ENCODE data around the gene SMCO1. TPM values are rescaled to one million over a fixed set of nuclear protein-coding genes. Genes with fewer than 3 reads are reported as not detected.

Gene SMCO1
- total and polyA plus RNA-seq, 2 donors (not counting 3 experiments of a cell fraction or from before 2014, with no cell fraction given) = not detected

DNA sequence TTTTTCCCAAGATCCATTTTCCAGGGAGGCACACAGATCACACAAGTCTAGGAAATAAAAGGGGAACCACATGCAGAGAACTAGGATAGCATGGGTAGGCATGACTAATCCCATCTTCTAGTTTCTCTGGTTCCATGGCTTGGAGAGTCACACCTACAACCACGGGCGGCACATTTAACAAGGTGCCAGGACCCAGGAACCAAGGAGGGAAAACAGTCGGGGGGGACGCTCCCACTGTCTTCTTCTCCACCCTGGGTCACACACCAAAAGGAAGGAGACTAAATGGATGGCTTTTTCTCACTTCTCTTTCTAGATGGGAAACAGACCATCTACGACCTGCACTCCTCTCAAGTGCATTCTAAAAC lies 4.6 kb upstream of the SMCO1 start:
- DNase-seq (ENCODE audit: low read depth, low spot score) (no peak), FAIRE-seq (no peak)
- Histone ChIP-seq H3K4me1 (ENCODE audit: control insufficient read depth, extremely low read depth, insufficient read depth, low read length) (no peaks in the 10 kb centered on the region), H3K4me3 (replicated peaks in 1 of 3; ENCODE audit: insufficient read depth in 1 of 3, low read depth in 1 of 3, low read length in 3 of 3) (no peak overlapping the region), H3K27ac (ENCODE audit: insufficient read depth, low read depth, low read length) (no peak overlapping the region), H3K9ac (replicated peaks; ENCODE audit: extremely low read depth, insufficient read depth, low read length) (no peak overlapping the region), H3K9me1 (replicated peaks; ENCODE audit: control insufficient read depth, extremely low read depth, insufficient read depth, low read length) (no peaks in the 10 kb centered on the region), H3K36me3 (ENCODE audit: control insufficient read depth in 2 of 2, extremely low read depth in 1 of 2, insufficient read depth in 2 of 2, low read length in 2 of 2) (no peaks in the 10 kb centered on the region), H3K4me2 (ENCODE audit: insufficient read depth, low read length) (no peak overlapping the region), H3K9me3 (replicated peaks; ENCODE audit: control insufficient read depth, insufficient read depth, low read length) (no peaks in the 10 kb centered on the region), H2AFZ (ENCODE audit: low read depth, low read length) (no peak overlapping the region), H3K27me3 (ENCODE audit: control insufficient read depth in 2 of 2, insufficient read depth in 2 of 2, low read length in 2 of 2) (no peaks in the 10 kb centered on the region), H4K20me1 (replicated peaks; ENCODE audit: control insufficient read depth, extremely low read depth, insufficient read depth, low read length) (no peaks in the 10 kb centered on the region), H3K79me2 (ENCODE audit: control insufficient read depth, insufficient read depth, low read length) (no peaks in the 10 kb centered on the region)
- CTCF ChIA-PET = interaction anchor here (0.6 to 5.7 kb wide), 16 partner anchors 17 to 669 kb away, joined by 3 to 75 read pairs (median 4); partner anchors contain the start of gene SLC51A
- TF ChIP-seq POLR2AphosphoS5 (IDR thresholded peaks at IDR 0.05; ENCODE audit: insufficient read depth, low read depth, low read length) (no peak), EZH2 (IDR thresholded peaks at IDR 0.05; ENCODE audit: borderline replicate concordance, low read depth, low read length, severe bottlenecking) (no peak), JUN (IDR thresholded peaks at IDR 0.05; ENCODE audit: borderline replicate concordance, insufficient read depth, insufficient read length, low read depth) (no peak)
- POLR2A ChIA-PET = no interaction called here
- intact Hi-C loops (cut with micrococcal nuclease) = loop anchor here (1.0 to 10.0 kb wide), 4 partner anchors 322 to 625 kb away; partner anchors contain the start of gene PIGZ
- no TSS peak for BruUV-seq (replicated peaks)
- dilution Hi-C loops (cut with MboI; ENCODE audit: extremely low pct_ligation_motif_present, low sequenced_read_pairs) = no loop called here

DNA sequence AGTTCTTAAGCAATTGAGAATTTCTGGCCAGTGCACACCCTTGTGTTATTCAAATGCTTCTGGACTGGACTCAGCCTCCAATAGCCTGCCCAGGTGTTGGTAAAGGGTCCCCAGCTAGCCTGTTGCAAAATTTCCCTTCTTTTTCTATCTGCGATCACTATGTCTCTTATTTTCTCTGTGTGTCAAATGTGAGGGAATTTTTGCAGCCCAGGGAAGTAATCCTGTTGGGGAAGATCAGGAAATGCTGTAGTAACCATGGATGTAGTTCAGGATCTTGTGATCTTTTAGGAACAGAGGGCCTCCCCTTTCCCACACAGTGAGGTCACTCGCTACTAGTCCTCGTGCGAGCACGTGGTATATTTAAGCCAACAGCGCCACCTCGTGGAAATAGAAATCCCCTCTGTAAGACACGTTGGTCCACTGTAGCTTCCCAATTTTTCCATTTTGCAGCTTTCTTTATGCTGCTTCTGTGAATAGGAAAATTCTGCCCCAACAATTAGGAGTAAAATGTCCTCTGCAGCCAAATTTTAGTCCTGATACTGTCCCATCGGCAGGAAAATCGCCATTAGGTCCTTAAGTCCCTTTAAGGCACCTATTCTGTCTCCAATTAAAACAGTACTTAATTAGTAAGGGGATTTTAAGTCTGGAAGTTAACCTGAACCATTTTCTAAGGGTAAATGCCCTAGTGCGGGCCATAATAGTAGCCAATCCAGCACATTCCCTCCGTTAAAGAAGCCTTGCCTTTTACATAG lies 4.0 kb upstream of the SMCO1 start:
- DNase-seq (ENCODE audit: low read depth, low spot score) (peak; percentile 62), FAIRE-seq (peak; percentile 91)
- Histone ChIP-seq H3K79me2 (ENCODE audit: control insufficient read depth, insufficient read depth, low read length) (no peaks in the 10 kb centered on the region), H2AFZ (ENCODE audit: low read depth, low read length) (no peak overlapping the region), H3K27ac (ENCODE audit: insufficient read depth, low read depth, low read length) (no peak overlapping the region), H3K4me3 (replicated peaks in 1 of 3; ENCODE audit: insufficient read depth in 1 of 3, low read depth in 1 of 3, low read length in 3 of 3) (no peak overlapping the region), H3K27me3 (ENCODE audit: control insufficient read depth in 2 of 2, insufficient read depth in 2 of 2, low read length in 2 of 2) (no peaks in the 10 kb centered on the region), H4K20me1 (replicated peaks; ENCODE audit: control insufficient read depth, extremely low read depth, insufficient read depth, low read length) (no peaks in the 10 kb centered on the region), H3K9me3 (replicated peaks; ENCODE audit: control insufficient read depth, insufficient read depth, low read length) (no peaks in the 10 kb centered on the region), H3K36me3 (ENCODE audit: control insufficient read depth in 2 of 2, extremely low read depth in 1 of 2, insufficient read depth in 2 of 2, low read length in 2 of 2) (no peaks in the 10 kb centered on the region), H3K4me1 (ENCODE audit: control insufficient read depth, extremely low read depth, insufficient read depth, low read length) (no peaks in the 10 kb centered on the region), H3K4me2 (ENCODE audit: insufficient read depth, low read length) (no peak overlapping the region), H3K9ac (replicated peaks; ENCODE audit: extremely low read depth, insufficient read depth, low read length) (no peak overlapping the region), H3K9me1 (replicated peaks; ENCODE audit: control insufficient read depth, extremely low read depth, insufficient read depth, low read length) (no peaks in the 10 kb centered on the region)
- POLR2A ChIA-PET = no interaction called here
- dilution Hi-C loops (cut with MboI; ENCODE audit: extremely low pct_ligation_motif_present, low sequenced_read_pairs) (no loop called here), intact Hi-C loops (cut with micrococcal nuclease) (loop anchor here (1.0 to 5.0 kb wide), 2 partner anchors 322 to 446 kb away; no protein-coding TSS in a partner anchor)
- TF ChIP-seq, protein P1, sequence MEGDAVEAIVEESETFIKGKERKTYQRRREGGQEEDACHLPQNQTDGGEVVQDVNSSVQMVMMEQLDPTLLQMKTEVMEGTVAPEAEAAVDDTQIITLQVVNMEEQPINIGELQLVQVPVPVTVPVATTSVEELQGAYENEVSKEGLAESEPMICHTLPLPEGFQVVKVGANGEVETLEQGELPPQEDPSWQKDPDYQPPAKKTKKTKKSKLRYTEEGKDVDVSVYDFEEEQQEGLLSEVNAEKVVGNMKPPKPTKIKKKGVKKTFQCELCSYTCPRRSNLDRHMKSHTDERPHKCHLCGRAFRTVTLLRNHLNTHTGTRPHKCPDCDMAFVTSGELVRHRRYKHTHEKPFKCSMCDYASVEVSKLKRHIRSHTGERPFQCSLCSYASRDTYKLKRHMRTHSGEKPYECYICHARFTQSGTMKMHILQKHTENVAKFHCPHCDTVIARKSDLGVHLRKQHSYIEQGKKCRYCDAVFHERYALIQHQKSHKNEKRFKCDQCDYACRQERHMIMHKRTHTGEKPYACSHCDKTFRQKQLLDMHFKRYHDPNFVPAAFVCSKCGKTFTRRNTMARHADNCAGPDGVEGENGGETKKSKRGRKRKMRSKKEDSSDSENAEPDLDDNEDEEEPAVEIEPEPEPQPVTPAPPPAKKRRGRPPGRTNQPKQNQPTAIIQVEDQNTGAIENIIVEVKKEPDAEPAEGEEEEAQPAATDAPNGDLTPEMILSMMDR (IDR thresholded peaks at IDR 0.05; ENCODE audit: extremely low read depth in 1 of 2, insufficient read depth in 1 of 2, low read depth in 1 of 2, low read length in 2 of 2) = peak; percentile 32 to 44
- TF ChIP-seq, protein P2, sequence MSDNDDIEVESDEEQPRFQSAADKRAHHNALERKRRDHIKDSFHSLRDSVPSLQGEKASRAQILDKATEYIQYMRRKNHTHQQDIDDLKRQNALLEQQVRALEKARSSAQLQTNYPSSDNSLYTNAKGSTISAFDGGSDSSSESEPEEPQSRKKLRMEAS (IDR thresholded peaks at IDR 0.05; ENCODE audit: insufficient read depth, insufficient read length) = peak; percentile 86
- TF ChIP-seq MYC (IDR thresholded peaks at IDR 0.05; ENCODE audit: low read depth, low read length) = no peak
- CTCF ChIA-PET = interaction anchor here (0.6 to 1.5 kb wide), 18 partner anchors 9 to 669 kb away, joined by 3 to 31 read pairs (median 4); partner anchors contain the start of gene SLC51A
- no TSS peak for BruUV-seq (replicated peaks)

Data from endothelial cell of umbilical vein (primary cell).